CD14-positive monocyte (primary cell): Measurements from ENCODE around the gene SACM1L. TPM values are rescaled to one million over a fixed set of nuclear protein-coding genes. Genes with fewer than 3 reads are reported as not detected.

Source experiments
- DNase-seq, 3 donors: peaks; one replicate each; pipeline ENCODE4 v3.0.0-alpha.2; 2011 to 2022
- H2AFZ ChIP-seq: 2 replicates; pipeline ENCODE4 v1.6.0; 2012; ENCODE audit warnings: mild to moderate bottlenecking, low read depth, low read length, inconsistent platforms; ENCODE audit not compliant: insufficient read depth, poor library complexity, severe bottlenecking
- H3K27ac ChIP-seq, 2 donors: 1 replicate in 1 of 2; 2 replicates in 1 of 2; pipeline ENCODE4 v1.5.1; 2012 to 2013; ENCODE audit warnings: low read length in 2 of 2, control low read depth in 1 of 2, inconsistent platforms in 1 of 2, low read depth in 1 of 2, mild to moderate bottlenecking in 1 of 2
- H3K27me3 ChIP-seq, 2 donors: one replicate each; pipeline versions ENCODE4 v1.6.0 to v1.6.1; 2011 to 2013; ENCODE audit warnings: low read length in 2 of 2; ENCODE audit not compliant: control insufficient read depth in 2 of 2, insufficient read depth in 2 of 2
- H3K36me3 ChIP-seq, 2 donors: replicated peaks in 1 of 2; 1 replicate in 1 of 2; 2 replicates in 1 of 2; pipeline versions ENCODE4 v1.5.1 to v1.6.1; 2012 to 2013; ENCODE audit warnings: low read length in 2 of 2, control low read depth in 1 of 2, inconsistent platforms in 1 of 2, mild to moderate bottlenecking in 1 of 2; ENCODE audit not compliant: insufficient read depth in 2 of 2, control insufficient read depth in 1 of 2
- H3K4me1 ChIP-seq, 2 donors: 1 replicate in 1 of 2; 2 replicates in 1 of 2; pipeline versions ENCODE4 v1.5.1 to v1.6.1; 2012 to 2013; ENCODE audit warnings: low read length in 2 of 2, control low read depth in 1 of 2, inconsistent platforms in 1 of 2, mild to moderate bottlenecking in 1 of 2, moderate library complexity in 1 of 2; ENCODE audit not compliant: insufficient read depth in 2 of 2, control insufficient read depth in 1 of 2
- H3K4me2 ChIP-seq: replicated peaks from 2 replicates; pipeline ENCODE3; 2012; ENCODE audit warnings: low read length, moderate library complexity, mild to moderate bottlenecking; ENCODE audit not compliant: poor library complexity, severe bottlenecking; ENCODE audit errors: extremely low read depth
- H3K4me3 ChIP-seq, 3 experiments: fragments of 200-600 bp in 1 of 3; sonication (generic) in 1 of 3; replicated peaks in 1 of 3; 1 replicate in 2 of 3; 2 replicates in 1 of 3; pipeline ENCODE4 v1.5.1; 2011 to 2013; ENCODE audit warnings: low read length in 3 of 3, mild to moderate bottlenecking in 3 of 3, control low read depth in 2 of 3, low read depth in 2 of 3, inconsistent platforms in 1 of 3, moderate library complexity in 1 of 3
- H3K79me2 ChIP-seq: 2 replicates; pipeline ENCODE4 v1.6.0; 2012; ENCODE audit warnings: mild to moderate bottlenecking, control low read depth, inconsistent platforms, low read length, moderate library complexity; ENCODE audit not compliant: insufficient read depth
- H3K9ac ChIP-seq: 2 replicates; pipeline ENCODE4 v1.6.0; 2017; ENCODE audit warnings: low read length, mild to moderate bottlenecking; ENCODE audit not compliant: insufficient read depth, poor library complexity, severe bottlenecking
- H3K9me3 ChIP-seq, 2 donors: replicated peaks in 1 of 2; 1 replicate in 1 of 2; 2 replicates in 1 of 2; pipeline versions ENCODE4 v1.5.1 to v1.6.1; 2012 to 2013; ENCODE audit warnings: low read length in 2 of 2, control low read depth in 1 of 2; ENCODE audit not compliant: control insufficient read depth in 1 of 2, insufficient read depth in 1 of 2
- H4K20me1 ChIP-seq: 2 replicates; pipeline ENCODE4 v1.6.0; 2012; ENCODE audit warnings: mild to moderate bottlenecking, low read length, control low read depth, moderate library complexity; ENCODE audit not compliant: insufficient read depth
- H3K27ac Mint-ChIP-seq, 7 donors: one replicate each; pipeline ENCODE4 v1.8.0; 2020; ENCODE audit warnings: mild to moderate bottlenecking in 7 of 7, mixed read lengths in 7 of 7, moderate library complexity in 6 of 7, inconsistent platforms in 2 of 7
- H3K27me3 Mint-ChIP-seq, 3 donors: one replicate each; pipeline ENCODE4 v1.8.0; 2021 to 2022; ENCODE audit warnings: low read depth in 3 of 3, mild to moderate bottlenecking in 3 of 3, mixed read lengths in 3 of 3, moderate library complexity in 3 of 3, inconsistent platforms in 1 of 3
- H3K36me3 Mint-ChIP-seq, 2 donors: one replicate each; pipeline ENCODE4 v1.8.0; 2020; ENCODE audit warnings: mixed read lengths in 2 of 2, inconsistent platforms in 1 of 2, mild to moderate bottlenecking in 1 of 2
- H3K4me1 Mint-ChIP-seq: one replicate; pipeline ENCODE4 v1.8.0; 2020; ENCODE audit warnings: mild to moderate bottlenecking, mixed read lengths
- H3K4me3 Mint-ChIP-seq, 2 donors: one replicate each; pipeline ENCODE4 v1.8.0; 2020; ENCODE audit warnings: mild to moderate bottlenecking in 2 of 2, mixed read lengths in 2 of 2, moderate library complexity in 1 of 2
- H3K9me3 Mint-ChIP-seq, 7 donors: one replicate each; pipeline ENCODE4 v1.8.0; 2020 to 2022; ENCODE audit warnings: mixed read lengths in 7 of 7, mild to moderate bottlenecking in 6 of 7, moderate library complexity in 6 of 7, inconsistent platforms in 2 of 7
- WGBS: methylation state at CpG from one replicate; pipeline ENCODE4 v1.1.5; 2013; ENCODE audit warnings: missing lambda C conversion rate; ENCODE audit not compliant: insufficient coverage; 5-methylcytosine and 5-hydroxymethylcytosine counted together
- intact Hi-C, 2 donors: fragments of 100-400 bp; cut with micrococcal nuclease; formaldehyde crosslinking; loops; one replicate each; pipeline versions ENCODE4 v1.15.0 to v1.15.1; 2023
- polyA plus RNA-seq, 3 donors: library from polyadenylated mRNA; depleted of rRNA in 1 of 3; unstranded in 2 of 3; stranded (reverse) in 1 of 3; fragments of 300-500 nt in 2 of 3; fragments of >200 nt in 1 of 3; fragmentation: Illumina TruSeq in 2 of 3; gene quantifications; 1 replicate in 2 of 3; 2 replicates in 1 of 3; pipeline ENCODE4 v1.2.3, GENCODE V29; 2012 to 2021
- TF ChIP-seq, protein P1 (sequence below): fragments of 200-600 bp; IDR thresholded peaks from one replicate; pipeline ENCODE4 v1.8.0; 2022; ENCODE audit warnings: antibody characterized with exemption, mild to moderate bottlenecking

The SACM1L gene
- polyA plus RNA-seq, 3 donors, result 14.6 to 25.7 (median 21.5) TPM

DNA sequence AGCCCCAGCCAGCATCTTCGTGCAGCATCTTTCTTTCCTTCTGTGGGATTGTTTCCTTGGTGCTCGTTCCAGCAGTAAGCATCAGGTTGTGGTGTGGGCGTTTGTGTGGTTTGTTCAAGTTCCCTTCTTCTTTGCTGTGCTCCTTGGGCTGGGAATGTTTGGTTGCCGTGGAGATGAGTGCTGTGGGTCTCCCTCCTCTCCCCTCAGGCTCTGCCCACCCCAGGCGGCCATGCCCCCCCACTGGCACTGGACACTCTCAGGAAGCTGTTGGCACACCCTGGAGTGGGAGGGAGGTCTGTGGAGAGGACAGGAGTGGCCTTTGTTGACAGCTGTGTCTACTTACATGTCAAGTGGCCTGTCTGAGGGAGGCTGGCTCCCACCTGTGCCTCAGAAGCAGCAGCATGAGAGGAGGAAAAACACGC is 46.5 kb upstream of the SACM1L start:
- no peak overlapping the region for H3K4me3 Mint-ChIP-seq
- intact Hi-C loops, result loop anchor here in 1 of 2 donors (5.0 kb wide), 1 partner anchor 95 kb away; no protein-coding TSS in a partner anchor
- H3K4me1 Mint-ChIP-seq, result peaks cover 72% of the 10 kb centered on the region
- peak overlapping the region; percentile 20 to 85 (median 65) for H3K27ac Mint-ChIP-seq
- H3K4me2 ChIP-seq, result no peak overlapping the region
- H3K4me1 ChIP-seq, result peaks cover 66 to 80% of the 10 kb centered on the region in 2 donors
- H3K9me3 Mint-ChIP-seq, result no peaks in the 10 kb centered on the region
- H3K27ac ChIP-seq, result peak overlapping the region in 1 of 2 donors; percentile 54
- WGBS, result 67% methylated on average over 2 of the region's 6 CpGs
- peaks cover 78% of the 10 kb centered on the region for H3K79me2 ChIP-seq
- H4K20me1 ChIP-seq, result peaks cover 84% of the 10 kb centered on the region
- no peak for DNase-seq
- peaks cover 7 to 16% of the 10 kb centered on the region in 2 donors for H3K36me3 ChIP-seq
- H2AFZ ChIP-seq, result no peak overlapping the region
- peaks cover 0 to 5% (median 0%) of the 10 kb centered on the region in 3 donors for H3K27me3 Mint-ChIP-seq
- H3K4me3 ChIP-seq, result no peak overlapping the region
- no peaks in the 10 kb centered on the region for H3K27me3 ChIP-seq
- H3K36me3 Mint-ChIP-seq, result peaks cover 38 to 53% of the 10 kb centered on the region in 2 donors
- TF ChIP-seq, protein P1, sequence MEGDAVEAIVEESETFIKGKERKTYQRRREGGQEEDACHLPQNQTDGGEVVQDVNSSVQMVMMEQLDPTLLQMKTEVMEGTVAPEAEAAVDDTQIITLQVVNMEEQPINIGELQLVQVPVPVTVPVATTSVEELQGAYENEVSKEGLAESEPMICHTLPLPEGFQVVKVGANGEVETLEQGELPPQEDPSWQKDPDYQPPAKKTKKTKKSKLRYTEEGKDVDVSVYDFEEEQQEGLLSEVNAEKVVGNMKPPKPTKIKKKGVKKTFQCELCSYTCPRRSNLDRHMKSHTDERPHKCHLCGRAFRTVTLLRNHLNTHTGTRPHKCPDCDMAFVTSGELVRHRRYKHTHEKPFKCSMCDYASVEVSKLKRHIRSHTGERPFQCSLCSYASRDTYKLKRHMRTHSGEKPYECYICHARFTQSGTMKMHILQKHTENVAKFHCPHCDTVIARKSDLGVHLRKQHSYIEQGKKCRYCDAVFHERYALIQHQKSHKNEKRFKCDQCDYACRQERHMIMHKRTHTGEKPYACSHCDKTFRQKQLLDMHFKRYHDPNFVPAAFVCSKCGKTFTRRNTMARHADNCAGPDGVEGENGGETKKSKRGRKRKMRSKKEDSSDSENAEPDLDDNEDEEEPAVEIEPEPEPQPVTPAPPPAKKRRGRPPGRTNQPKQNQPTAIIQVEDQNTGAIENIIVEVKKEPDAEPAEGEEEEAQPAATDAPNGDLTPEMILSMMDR, result no peak
- no peak overlapping the region for H3K9ac ChIP-seq
- no peaks in the 10 kb centered on the region for H3K9me3 ChIP-seq

DNA sequence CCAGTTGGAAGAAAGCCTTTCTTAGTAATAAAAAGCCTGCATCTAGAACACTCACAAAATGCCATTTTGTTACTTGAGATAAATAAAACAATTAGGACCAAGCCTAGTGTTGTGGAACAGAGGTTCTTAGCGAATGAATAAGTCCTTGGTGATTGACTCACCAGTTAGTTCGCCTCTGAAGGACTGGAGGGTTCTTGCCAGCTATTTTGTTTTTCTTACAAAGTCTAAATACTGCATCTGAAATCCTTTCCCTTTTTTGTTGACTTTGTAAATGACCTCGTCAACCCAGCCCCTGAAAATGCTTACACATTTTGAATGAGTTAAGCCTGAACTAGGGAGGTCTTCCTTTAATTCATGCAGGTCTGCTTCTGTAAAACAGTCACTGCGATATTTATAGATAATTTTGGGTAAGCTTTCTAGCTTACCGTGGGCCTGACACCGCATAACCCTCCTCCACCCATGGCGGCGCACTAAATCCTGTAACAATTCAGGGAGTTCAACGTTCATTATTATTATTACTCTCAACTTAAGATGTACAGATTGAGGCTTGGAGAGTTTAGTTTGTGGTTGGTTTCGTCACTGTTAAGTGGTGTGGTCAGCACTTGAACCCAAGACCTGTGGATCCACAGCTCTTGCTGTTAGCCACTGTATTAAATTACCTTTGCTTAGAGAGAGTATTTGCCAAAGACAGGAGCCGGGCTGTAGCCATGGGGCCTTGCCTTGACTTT is 45.0 kb upstream of the SACM1L start:
- intact Hi-C loops, result loop anchor here in 1 of 2 donors (5.0 kb wide), 1 partner anchor 97 kb away; no protein-coding TSS in a partner anchor
- H3K9me3 ChIP-seq, result no peaks in the 10 kb centered on the region

More for the DNA sequence above, 45.0 kb upstream of the SACM1L start:
- peaks cover 35 to 47% of the 10 kb centered on the region in 2 donors for H3K36me3 Mint-ChIP-seq
- H3K79me2 ChIP-seq, result peaks cover 85% of the 10 kb centered on the region
- TF ChIP-seq, protein P1, result no peak
- H4K20me1 ChIP-seq, result peaks cover 72% of the 10 kb centered on the region
- peaks cover 74% of the 10 kb centered on the region for H3K4me1 Mint-ChIP-seq
- peak overlapping the region in 4 of 7 donors; percentile 78 to 81 (median 79) for H3K27ac Mint-ChIP-seq
- no peak overlapping the region for H3K4me3 Mint-ChIP-seq
- H3K27me3 ChIP-seq, result no peaks in the 10 kb centered on the region
- peak overlapping the region in 1 of 2 donors; percentile 97 for H3K27ac ChIP-seq
- H3K9ac ChIP-seq, result no peak overlapping the region
- H3K36me3 ChIP-seq, result peaks cover 5% of the 10 kb centered on the region in 2 donors
- no peaks in the 10 kb centered on the region for H3K9me3 Mint-ChIP-seq
- peaks cover 0 to 5% (median 0%) of the 10 kb centered on the region in 3 donors for H3K27me3 Mint-ChIP-seq
- WGBS, result 91% methylated on average over 4 of the region's 11 CpGs
- H3K4me3 ChIP-seq, result no peak overlapping the region
- no peak overlapping the region for H2AFZ ChIP-seq
- peaks cover 68 to 79% of the 10 kb centered on the region in 2 donors for H3K4me1 ChIP-seq
- no peak overlapping the region for H3K4me2 ChIP-seq
- DNase-seq, result no peak
